ENCODE measurements around the gene ARMC6. TPM values are rescaled to one million over a fixed set of nuclear protein-coding genes. Genes with fewer than 3 reads are reported as not detected.

The ARMC6 gene
- total RNA-seq, 4 donors from 2014 or later = 16.2 to 25.8 (median 20.4) TPM

DNA sequence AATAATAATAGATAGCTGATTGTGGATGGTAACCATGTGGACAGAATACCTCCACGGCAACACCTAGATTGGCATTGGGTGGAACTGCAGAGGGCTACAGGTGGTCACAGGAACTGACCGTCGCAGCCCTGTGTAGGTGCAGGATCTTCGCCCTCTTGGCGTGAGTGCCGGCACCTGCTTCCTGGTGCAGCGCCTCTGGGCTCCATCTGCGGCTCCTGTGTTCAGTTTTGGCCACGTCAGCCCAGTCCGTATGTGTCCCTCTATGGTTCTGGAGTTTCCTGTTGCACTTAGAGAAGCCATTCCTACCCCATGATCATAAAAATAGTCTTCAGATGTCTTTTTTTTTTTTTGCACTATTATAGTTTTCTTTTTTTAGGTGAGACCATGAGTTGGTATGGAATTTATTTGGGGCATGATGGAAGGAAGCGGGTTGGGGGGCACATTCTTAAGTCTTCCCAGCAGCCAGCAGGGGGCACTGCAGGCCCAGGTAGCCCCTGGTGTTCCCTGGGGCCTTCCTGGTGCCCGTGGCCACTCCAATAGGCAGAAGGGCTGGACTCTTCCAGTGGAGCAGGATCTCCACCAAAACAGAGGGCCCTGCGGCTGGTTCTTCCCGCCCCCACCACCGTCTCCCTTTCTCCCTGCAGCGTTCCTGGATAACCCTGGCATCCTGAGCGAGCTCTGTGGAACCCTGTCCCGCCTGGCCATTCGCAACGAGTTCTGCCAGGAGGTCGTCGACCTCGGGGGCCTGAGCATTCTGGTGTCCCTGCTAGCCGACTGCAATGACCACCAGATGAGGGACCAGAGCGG is 20.3 kb downstream of the ARMC6 start:
- no peaks in the 10 kb centered on the region for H3K9me3 ChIP-seq
- 84% methylated on average over 16 of the region's 25 CpGs for WGBS
- peaks cover 42 to 93% (median 77%) of the 10 kb centered on the region in 4 donors for H3K36me3 ChIP-seq
- H3K4me1 ChIP-seq = no peaks in the 10 kb centered on the region
- no peak overlapping the region for H3K27ac ChIP-seq (replicated peaks in 1 of 4)
- no peak for DNase-seq (ENCODE audit: extremely low spot score)
- H3K27me3 ChIP-seq = no peaks in the 10 kb centered on the region
- intact Hi-C loops (cut with DNase I) = loop anchor here (5.0 kb wide), 1 partner anchor 84 kb away; the partner anchor contains the start of gene TMEM161A
- no peak overlapping the region for H3K4me3 ChIP-seq
- no peak for TF ChIP-seq POLR2A (IDR thresholded peaks at IDR 0.05; ENCODE audit: low read depth)
- TF ChIP-seq EP300 (IDR thresholded peaks at IDR 0.05) = no peak
- TF ChIP-seq, protein P1, sequence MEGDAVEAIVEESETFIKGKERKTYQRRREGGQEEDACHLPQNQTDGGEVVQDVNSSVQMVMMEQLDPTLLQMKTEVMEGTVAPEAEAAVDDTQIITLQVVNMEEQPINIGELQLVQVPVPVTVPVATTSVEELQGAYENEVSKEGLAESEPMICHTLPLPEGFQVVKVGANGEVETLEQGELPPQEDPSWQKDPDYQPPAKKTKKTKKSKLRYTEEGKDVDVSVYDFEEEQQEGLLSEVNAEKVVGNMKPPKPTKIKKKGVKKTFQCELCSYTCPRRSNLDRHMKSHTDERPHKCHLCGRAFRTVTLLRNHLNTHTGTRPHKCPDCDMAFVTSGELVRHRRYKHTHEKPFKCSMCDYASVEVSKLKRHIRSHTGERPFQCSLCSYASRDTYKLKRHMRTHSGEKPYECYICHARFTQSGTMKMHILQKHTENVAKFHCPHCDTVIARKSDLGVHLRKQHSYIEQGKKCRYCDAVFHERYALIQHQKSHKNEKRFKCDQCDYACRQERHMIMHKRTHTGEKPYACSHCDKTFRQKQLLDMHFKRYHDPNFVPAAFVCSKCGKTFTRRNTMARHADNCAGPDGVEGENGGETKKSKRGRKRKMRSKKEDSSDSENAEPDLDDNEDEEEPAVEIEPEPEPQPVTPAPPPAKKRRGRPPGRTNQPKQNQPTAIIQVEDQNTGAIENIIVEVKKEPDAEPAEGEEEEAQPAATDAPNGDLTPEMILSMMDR (IDR thresholded peaks at IDR 0.05) = peak; percentile 54 to 66 (median 57)
- TF ChIP-seq POLR2AphosphoS5 (IDR thresholded peaks at IDR 0.05) = no peak

DNA sequence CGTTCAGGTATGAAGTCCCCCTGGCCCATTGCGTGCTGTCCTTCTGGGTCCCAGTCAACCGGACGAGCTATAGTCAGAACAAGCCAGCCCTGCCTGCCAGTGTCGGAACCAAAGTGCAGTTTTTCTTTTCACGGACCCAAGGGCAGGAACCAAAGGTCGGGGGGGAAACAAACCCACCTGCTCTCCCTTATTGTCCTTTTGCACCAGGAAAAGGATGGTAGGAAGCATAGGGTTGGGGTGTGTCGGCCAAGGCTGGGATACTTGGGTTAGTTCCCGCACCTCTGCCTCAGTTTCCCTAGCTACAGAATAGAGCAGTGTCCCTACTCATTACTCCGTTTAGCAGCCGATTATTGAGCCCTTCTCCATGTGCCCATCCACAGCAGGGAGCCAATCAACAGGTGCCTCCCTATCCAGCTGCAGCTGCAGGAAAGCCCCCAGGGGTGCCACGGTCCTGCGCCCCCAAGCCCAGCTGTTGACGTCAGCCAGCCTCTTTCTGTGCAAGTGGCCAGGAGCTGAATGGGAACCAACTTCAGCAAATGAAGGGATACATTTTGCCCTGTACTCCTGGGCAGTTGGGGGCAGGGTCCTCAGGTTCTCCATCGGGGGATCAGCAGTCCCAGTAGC is 21.0 kb downstream of the ARMC6 start:
- H3K4me3 ChIP-seq = no peak overlapping the region
- H3K27ac ChIP-seq (replicated peaks in 1 of 4) = no peak overlapping the region
- H3K9me3 ChIP-seq = no peaks in the 10 kb centered on the region
- TF ChIP-seq EP300 (IDR thresholded peaks at IDR 0.05) (no peak), POLR2AphosphoS5 (IDR thresholded peaks at IDR 0.05) (no peak)
- TF ChIP-seq, protein P1 (IDR thresholded peaks at IDR 0.05) = no peak
- DNase-seq (ENCODE audit: extremely low spot score) = no peak
- peaks cover 42 to 93% (median 76%) of the 10 kb centered on the region in 4 donors for H3K36me3 ChIP-seq
- no peaks in the 10 kb centered on the region for H3K27me3 ChIP-seq
- intact Hi-C loops (cut with DNase I) = loop anchor here (5.0 kb wide), 1 partner anchor 83 kb away; the partner anchor contains the start of gene TMEM161A
- 93% methylated on average over 13 of the region's 15 CpGs for WGBS
- no peaks in the 10 kb centered on the region for H3K4me1 ChIP-seq

DNA sequence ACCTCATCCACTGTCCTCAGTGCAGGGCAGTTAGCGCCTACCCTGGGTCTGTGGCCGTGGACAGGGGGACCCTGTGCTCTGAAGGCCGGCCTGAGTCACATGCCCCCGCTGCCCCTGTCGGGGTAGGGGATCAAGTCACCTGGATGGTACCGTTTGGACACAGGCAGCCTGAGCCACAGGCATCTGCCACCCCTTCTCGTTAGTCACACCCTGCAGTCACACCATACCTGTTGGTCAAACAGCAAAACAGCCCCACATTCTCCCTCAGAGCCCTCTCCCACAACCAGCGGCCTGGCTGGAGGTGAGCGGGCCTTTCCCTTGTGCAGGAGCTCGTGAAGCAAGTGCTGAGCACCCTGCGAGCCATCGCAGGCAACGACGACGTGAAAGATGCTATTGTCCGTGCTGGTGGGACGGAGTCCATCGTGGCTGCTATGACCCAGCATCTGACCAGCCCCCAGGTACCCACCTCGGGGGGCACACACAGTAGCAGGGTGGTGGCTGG is 21.6 kb downstream of the ARMC6 start:
- Histone ChIP-seq H3K27ac (replicated peaks in 1 of 4) (no peak overlapping the region), H3K9me3 (no peaks in the 10 kb centered on the region), H3K4me3 (no peak overlapping the region), H3K27me3 (no peaks in the 10 kb centered on the region), H3K36me3 (peaks cover 42 to 93% (median 74%) of the 10 kb centered on the region in 4 donors), H3K4me1 (no peaks in the 10 kb centered on the region)
- intact Hi-C loops (cut with DNase I) = loop anchor here (5.0 kb wide), 1 partner anchor 82 kb away; the partner anchor contains the start of gene TMEM161A
- whole genome bisulfite sequencing = 89% methylated on average over 8 of the region's 19 CpGs
- no peak for DNase-seq (ENCODE audit: extremely low spot score)
- TF ChIP-seq POLR2AphosphoS5 (IDR thresholded peaks at IDR 0.05) = no peak
- no peak for TF ChIP-seq EP300 (IDR thresholded peaks at IDR 0.05)
- TF ChIP-seq, protein P1 (IDR thresholded peaks at IDR 0.05) = no peak

DNA sequence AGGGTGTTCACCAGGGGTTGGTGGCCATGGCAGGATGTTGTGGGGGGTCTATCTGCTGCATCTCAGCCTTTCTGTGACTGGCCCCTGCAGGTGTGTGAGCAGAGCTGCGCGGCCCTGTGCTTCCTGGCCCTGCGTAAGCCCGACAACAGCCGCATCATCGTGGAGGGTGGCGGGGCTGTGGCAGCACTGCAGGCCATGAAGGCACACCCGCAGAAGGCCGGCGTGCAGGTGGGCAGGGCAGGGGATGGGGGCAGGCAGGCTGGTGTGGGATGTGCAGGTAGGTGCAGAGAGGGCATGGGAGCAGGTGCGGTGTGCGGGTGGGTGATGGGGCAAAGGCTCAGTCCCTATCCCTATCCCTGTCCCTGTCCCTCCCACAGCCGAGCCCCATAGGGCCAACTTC is 22.3 kb downstream of the ARMC6 start:
- no peaks in the 10 kb centered on the region for H3K9me3 ChIP-seq
- H3K36me3 ChIP-seq = peaks cover 42 to 89% (median 70%) of the 10 kb centered on the region in 4 donors
- intact Hi-C loops (cut with DNase I) = no loop called here
- no peak for DNase-seq (ENCODE audit: extremely low spot score)
- H3K4me1 ChIP-seq = no peaks in the 10 kb centered on the region
- H3K27me3 ChIP-seq = no peaks in the 10 kb centered on the region
- 100% methylated on average over 7 of the region's 13 CpGs for WGBS
- no peak overlapping the region for H3K27ac ChIP-seq (replicated peaks in 1 of 4)
- TF ChIP-seq POLR2AphosphoS5 (IDR thresholded peaks at IDR 0.05) (no peak), EP300 (IDR thresholded peaks at IDR 0.05) (no peak)
- H3K4me3 ChIP-seq = no peak overlapping the region

DNA sequence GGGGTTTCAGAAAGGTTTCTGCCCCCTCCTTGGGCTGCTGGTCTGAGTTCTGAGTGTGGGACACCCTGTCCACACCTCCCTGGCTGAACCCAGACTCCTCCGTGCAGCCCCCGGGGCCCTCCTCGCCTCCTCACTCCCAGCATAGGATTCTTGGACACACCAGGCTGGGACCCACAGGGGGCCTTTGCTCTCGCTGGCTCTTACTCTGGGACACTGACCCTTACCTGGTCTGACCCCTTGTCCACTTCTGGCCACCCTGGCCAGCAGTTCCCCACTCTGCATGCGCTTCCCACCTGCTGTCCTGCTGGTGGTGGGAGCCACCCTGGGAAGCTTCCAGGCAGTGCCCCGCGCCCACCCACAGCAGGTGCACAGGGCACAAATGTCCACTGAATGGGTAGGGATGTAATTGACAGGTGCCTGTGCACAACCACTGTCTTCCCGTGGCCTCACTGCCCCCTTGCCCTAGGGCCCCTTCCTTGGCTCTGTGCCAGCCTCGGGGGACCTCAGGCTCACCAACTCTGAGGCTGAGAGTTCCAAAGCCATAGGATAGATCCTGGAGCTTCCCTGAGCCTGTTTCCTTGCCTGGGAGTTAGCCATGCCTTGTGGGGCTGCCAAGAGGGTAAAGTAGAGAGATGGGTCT is 23.4 kb downstream of the ARMC6 start:
- no peaks in the 10 kb centered on the region for H3K9me3 ChIP-seq
- 70% methylated on average over 6 of the region's 9 CpGs for WGBS
- no peak overlapping the region for H3K4me3 ChIP-seq
- no peak overlapping the region for H3K27ac ChIP-seq (replicated peaks in 1 of 4)
- H3K4me1 ChIP-seq = peaks cover 0 to 7% (median 0%) of the 10 kb centered on the region in 4 donors
- peaks cover 38 to 81% (median 61%) of the 10 kb centered on the region in 4 donors for H3K36me3 ChIP-seq
- no peak for DNase-seq (ENCODE audit: extremely low spot score)
- TF ChIP-seq POLR2A (IDR thresholded peaks at IDR 0.05; ENCODE audit: low read depth) = no peak
- TF ChIP-seq EP300 (IDR thresholded peaks at IDR 0.05) = no peak
- no peak for TF ChIP-seq POLR2AphosphoS5 (IDR thresholded peaks at IDR 0.05)
- TF ChIP-seq, protein P1 (IDR thresholded peaks at IDR 0.05) = no peak
- no peaks in the 10 kb centered on the region for H3K27me3 ChIP-seq
- intact Hi-C loops (cut with DNase I) = no loop called here
